SK-N-MC (cell line): ENCODE data around the gene FANCI.

Experiments used
- EZH2 ChIP-seq: fragments of 200-600 bp; sonication (generic); IDR thresholded peaks from one replicate; pipeline ENCODE4 v1.6.1; 2017; ENCODE audit warnings: antibody characterized with exemption
- POLR2AphosphoS5 ChIP-seq: IDR thresholded peaks from 2 replicates; pipeline ENCODE4 v1.6.1; 2012; ENCODE audit warnings: mild to moderate bottlenecking, low read depth, low read length, borderline replicate concordance

DNA sequence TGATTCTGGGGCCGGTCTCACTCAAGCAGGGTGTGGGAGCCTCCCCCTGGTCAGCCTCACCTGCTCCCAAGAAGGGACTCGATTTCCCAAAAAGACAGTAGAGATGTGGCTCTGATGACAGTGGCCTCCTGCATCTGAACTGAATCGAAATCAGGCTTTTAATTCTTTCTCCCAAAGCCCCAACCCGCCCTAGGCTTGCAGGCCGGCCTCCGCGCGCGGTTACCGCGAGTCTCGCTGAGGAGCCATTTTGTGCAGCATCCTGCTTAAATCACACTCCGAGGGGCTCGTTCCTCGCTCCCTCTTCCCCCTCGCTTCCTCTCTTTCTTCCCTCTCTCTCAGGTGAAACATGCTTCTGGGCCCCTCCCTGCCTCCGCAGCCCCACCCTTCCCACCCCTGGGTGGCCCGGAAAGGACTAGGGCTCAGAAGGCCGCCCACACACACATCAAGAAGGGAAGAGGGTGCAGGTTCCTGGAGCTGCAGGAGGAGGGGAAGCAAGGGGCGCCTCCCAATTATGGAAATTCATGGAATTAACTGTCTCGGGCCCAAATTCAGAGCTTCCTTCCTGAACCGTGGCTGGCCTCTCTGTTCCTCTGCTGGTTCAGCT, 121.8 kb downstream of the FANCI start:
- TF ChIP-seq EZH2 (no peak), POLR2AphosphoS5 (no peak)
